Measurements from ENCODE around the gene ASTN2. TPM values are rescaled to one million over a fixed set of nuclear protein-coding genes. Genes with fewer than 3 reads are reported as not detected.

Gene ASTN2
- polyA plus RNA-seq, 1 donor from 2014 or later, result 6.8 TPM

DNA sequence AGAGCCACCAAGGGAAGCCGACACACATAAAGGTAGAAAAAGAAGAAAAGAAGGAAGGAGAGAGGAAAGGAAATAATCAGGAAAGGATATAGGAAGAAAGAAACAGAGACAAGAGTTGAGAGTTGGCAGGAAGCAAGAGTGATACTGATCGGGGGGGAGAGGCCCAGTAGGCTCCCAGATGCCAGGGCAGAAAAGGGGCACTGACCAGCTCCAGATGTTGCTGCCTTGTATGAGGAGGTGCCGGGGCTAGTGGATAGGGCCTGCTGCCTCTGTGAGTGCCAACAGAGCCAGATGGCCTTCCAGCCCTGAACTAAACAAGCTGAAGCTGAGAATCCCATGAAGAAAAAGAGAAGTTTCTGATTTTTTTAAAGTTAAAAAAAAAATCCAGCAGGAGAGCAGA is 809.8 kb downstream of the ASTN2 start:
- TF ChIP-seq EZH2 (IDR thresholded peaks at IDR 0.05; ENCODE audit: borderline replicate concordance, insufficient read depth, low read length, poor library complexity, severe bottlenecking), result no peak
- TF ChIP-seq, protein P1, sequence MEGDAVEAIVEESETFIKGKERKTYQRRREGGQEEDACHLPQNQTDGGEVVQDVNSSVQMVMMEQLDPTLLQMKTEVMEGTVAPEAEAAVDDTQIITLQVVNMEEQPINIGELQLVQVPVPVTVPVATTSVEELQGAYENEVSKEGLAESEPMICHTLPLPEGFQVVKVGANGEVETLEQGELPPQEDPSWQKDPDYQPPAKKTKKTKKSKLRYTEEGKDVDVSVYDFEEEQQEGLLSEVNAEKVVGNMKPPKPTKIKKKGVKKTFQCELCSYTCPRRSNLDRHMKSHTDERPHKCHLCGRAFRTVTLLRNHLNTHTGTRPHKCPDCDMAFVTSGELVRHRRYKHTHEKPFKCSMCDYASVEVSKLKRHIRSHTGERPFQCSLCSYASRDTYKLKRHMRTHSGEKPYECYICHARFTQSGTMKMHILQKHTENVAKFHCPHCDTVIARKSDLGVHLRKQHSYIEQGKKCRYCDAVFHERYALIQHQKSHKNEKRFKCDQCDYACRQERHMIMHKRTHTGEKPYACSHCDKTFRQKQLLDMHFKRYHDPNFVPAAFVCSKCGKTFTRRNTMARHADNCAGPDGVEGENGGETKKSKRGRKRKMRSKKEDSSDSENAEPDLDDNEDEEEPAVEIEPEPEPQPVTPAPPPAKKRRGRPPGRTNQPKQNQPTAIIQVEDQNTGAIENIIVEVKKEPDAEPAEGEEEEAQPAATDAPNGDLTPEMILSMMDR (IDR thresholded peaks at IDR 0.05; ENCODE audit: poor library complexity, severe bottlenecking), result no peak
- no peak for TF ChIP-seq EP300 (conservative IDR thresholded peaks at IDR 0.05; ENCODE audit: poor library complexity, severe bottlenecking)
- TF ChIP-seq RAD21 (conservative IDR thresholded peaks at IDR 0.05), result no peak
- TF ChIP-seq, protein P2, sequence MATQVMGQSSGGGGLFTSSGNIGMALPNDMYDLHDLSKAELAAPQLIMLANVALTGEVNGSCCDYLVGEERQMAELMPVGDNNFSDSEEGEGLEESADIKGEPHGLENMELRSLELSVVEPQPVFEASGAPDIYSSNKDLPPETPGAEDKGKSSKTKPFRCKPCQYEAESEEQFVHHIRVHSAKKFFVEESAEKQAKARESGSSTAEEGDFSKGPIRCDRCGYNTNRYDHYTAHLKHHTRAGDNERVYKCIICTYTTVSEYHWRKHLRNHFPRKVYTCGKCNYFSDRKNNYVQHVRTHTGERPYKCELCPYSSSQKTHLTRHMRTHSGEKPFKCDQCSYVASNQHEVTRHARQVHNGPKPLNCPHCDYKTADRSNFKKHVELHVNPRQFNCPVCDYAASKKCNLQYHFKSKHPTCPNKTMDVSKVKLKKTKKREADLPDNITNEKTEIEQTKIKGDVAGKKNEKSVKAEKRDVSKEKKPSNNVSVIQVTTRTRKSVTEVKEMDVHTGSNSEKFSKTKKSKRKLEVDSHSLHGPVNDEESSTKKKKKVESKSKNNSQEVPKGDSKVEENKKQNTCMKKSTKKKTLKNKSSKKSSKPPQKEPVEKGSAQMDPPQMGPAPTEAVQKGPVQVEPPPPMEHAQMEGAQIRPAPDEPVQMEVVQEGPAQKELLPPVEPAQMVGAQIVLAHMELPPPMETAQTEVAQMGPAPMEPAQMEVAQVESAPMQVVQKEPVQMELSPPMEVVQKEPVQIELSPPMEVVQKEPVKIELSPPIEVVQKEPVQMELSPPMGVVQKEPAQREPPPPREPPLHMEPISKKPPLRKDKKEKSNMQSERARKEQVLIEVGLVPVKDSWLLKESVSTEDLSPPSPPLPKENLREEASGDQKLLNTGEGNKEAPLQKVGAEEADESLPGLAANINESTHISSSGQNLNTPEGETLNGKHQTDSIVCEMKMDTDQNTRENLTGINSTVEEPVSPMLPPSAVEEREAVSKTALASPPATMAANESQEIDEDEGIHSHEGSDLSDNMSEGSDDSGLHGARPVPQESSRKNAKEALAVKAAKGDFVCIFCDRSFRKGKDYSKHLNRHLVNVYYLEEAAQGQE (IDR thresholded peaks at IDR 0.05; ENCODE audit: borderline replicate concordance), result no peak
- TF ChIP-seq TAF1 (IDR thresholded peaks at IDR 0.05; ENCODE audit: low read depth), result no peak
- no peak for TF ChIP-seq POLR2AphosphoS5 (IDR thresholded peaks at IDR 0.05)
- TF ChIP-seq MXI1 (conservative IDR thresholded peaks at IDR 0.05; ENCODE audit: poor library complexity, severe bottlenecking), result no peak
- TF ChIP-seq SMC3 (conservative IDR thresholded peaks at IDR 0.05; ENCODE audit: poor library complexity), result no peak

DNA sequence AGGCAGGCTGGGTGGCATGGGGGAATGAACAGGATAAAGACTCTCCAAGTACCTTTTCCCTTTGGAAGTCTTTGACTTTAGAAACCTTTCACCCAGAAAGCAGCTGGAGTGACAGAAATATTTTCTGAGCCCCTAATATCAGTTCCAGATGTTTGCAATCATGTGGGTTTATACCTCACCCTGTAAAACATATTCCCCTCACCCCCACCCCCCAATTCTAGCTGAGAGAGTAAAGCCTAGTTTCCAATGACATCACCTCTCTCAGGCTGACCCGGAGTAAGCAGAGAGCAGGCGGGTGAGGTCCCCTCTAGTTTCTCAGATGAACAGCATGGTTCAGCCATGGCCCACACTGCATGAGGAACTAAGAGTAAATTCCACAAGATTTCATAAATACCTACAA is 810.6 kb downstream of the ASTN2 start:
- no peaks in the 10 kb centered on the region for H3K9me3 ChIP-seq (ENCODE audit: low read length)
- no peaks in the 10 kb centered on the region for H3K36me3 ChIP-seq (ENCODE audit: insufficient read depth, low read length)
- no peaks in the 10 kb centered on the region for H4K20me1 ChIP-seq (ENCODE audit: insufficient read depth)
- no peak overlapping the region for H3K4me2 ChIP-seq (ENCODE audit: low read length)
- no peak for TF ChIP-seq EP300 (conservative IDR thresholded peaks at IDR 0.05; ENCODE audit: poor library complexity, severe bottlenecking)
- TF ChIP-seq TAF1 (IDR thresholded peaks at IDR 0.05; ENCODE audit: low read depth), result no peak
- no peak for TF ChIP-seq RAD21 (conservative IDR thresholded peaks at IDR 0.05)
- TF ChIP-seq POLR2AphosphoS5 (IDR thresholded peaks at IDR 0.05), result no peak
- TF ChIP-seq, protein P1 (IDR thresholded peaks at IDR 0.05; ENCODE audit: poor library complexity, severe bottlenecking), result no peak
- no peak overlapping the region for H3K4me3 ChIP-seq (ENCODE audit: low read length)
- no peak overlapping the region for H2AFZ ChIP-seq (ENCODE audit: low read depth, low read length)
- no peak overlapping the region for H3K27ac ChIP-seq (ENCODE audit: low read length)
- no peak overlapping the region for H3K9ac ChIP-seq (ENCODE audit: low read length)
- no peaks in the 10 kb centered on the region for H3K79me2 ChIP-seq (replicated peaks; ENCODE audit: insufficient read depth, low read length)
- H3K27me3 ChIP-seq (ENCODE audit: insufficient read depth, low read depth, low read length), result no peaks in the 10 kb centered on the region
- no peaks in the 10 kb centered on the region for H3F3A ChIP-seq (ENCODE audit: insufficient read depth, low read length, poor library complexity, severe bottlenecking)
- no peaks in the 10 kb centered on the region for H3K9me2 ChIP-seq (ENCODE audit: insufficient read depth, low read length)

More for the DNA sequence above, 809.8 kb downstream of the ASTN2 start:
- Histone ChIP-seq H3F3A (ENCODE audit: insufficient read depth, low read length, poor library complexity, severe bottlenecking) (no peaks in the 10 kb centered on the region), H3K27ac (ENCODE audit: low read length) (no peak overlapping the region), H3K4me3 (ENCODE audit: low read length) (no peak overlapping the region), H3K79me2 (replicated peaks; ENCODE audit: insufficient read depth, low read length) (no peaks in the 10 kb centered on the region), H3K9me2 (ENCODE audit: insufficient read depth, low read length) (no peaks in the 10 kb centered on the region), H2AFZ (ENCODE audit: low read depth, low read length) (no peak overlapping the region), H3K4me2 (ENCODE audit: low read length) (no peak overlapping the region), H3K9ac (ENCODE audit: low read length) (no peak overlapping the region), H3K9me3 (ENCODE audit: low read length) (no peaks in the 10 kb centered on the region), H3K36me3 (ENCODE audit: insufficient read depth, low read length) (no peaks in the 10 kb centered on the region), H3K27me3 (ENCODE audit: insufficient read depth, low read depth, low read length) (no peaks in the 10 kb centered on the region), H4K20me1 (ENCODE audit: insufficient read depth) (no peaks in the 10 kb centered on the region)
